GM18861 (cell line): Measurements from ENCODE around the gene AZGP1.
A peak's percentile ranks its signal among the peaks of the same experiment; 100 is the strongest.
"Not testable (repeated sequence)": the region's sequence is repeated elsewhere in the genome, so short reads cannot be mapped to it uniquely, and the experiment has no call there.

ENCODE experiments used
- ATAC-seq: cut with Tn5 transposase; IDR thresholded peaks from one replicate; pipeline ENCODE4 v1.9.1; 2021; ENCODE audit not compliant: unreplicated experiment

The AZGP1 gene

GRCh38 chr7:99975782-99976521 lies at the start of gene AZGP1:
TSS of gene AZGP1 (minus strand) at chr7:99976031. CDS start at chr7:99976020, 11 bp downstream.
- no peak for ATAC-seq

DNA sequence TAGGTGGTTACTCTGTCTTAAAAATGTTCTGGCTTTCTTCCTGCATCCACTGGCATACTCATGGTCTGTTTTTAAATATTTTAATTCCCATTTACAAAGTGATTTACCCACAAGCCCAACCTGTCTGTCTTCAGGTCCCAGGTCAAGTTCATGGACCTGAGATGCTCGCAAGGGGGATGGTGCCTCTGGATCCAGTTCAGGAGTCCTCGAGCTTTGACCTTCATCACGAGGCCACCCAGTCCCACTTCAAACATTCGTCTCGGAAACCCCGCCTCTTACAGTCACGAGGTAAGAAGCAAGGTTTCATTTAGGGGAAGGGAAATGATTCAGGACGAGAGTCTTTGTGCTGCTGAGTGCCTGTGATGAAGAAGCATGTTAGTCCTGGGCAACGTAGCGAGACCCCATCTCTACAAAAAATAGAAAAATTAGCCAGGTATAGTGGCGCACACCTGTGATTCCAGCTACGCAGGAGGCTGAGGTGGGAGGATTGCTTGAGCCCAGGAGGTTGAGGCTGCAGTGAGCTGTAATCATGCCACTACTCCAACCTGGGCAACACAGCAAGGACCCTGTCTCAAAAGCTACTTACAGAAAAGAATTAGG lies 48.3 kb upstream of the AZGP1 start:
- no peak for ATAC-seq

GRCh38 chr7:100023526-100023925 lies 47.7 kb upstream of the AZGP1 start:
- no peak for ATAC-seq

DNA sequence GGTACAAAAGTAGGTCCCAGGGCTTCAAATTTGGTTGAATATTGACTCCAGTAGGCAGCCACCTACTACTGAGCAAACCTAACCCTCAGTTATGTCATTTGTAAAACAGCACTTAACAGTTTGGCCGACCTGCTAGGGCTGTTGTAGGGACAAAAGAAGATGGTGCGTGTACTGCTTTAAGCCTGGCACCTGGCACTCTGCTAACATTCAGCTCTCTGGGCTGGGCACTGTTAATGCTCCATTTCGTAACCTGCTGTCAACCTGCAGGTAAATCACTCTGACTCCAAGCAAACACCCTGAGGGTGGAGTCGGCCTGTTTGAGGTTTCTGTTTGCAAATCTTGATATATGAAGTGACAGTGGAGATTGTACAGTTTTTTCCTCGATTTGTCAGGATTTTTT lies 46.8 kb upstream of the AZGP1 start:
- ATAC-seq = no peak

DNA sequence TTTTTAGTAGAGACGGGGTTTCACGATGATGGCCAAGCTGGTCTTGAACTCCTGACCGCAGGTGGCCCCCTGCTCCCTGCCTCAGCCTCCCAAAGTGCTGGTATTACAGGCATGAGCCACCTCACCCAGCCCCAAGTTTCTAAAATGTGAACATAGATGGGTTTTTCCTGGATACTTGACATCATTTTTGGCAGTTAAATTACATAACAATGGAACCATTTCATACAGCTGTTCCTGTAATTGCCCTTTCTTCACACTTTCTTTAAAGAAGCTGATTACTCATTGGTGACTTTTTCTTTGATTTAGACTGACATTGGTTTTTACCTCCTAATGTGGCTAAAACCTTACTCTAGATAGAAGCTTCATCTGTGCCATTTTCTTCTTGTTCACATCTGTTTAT lies 45.5 kb upstream of the AZGP1 start:
- no peak for ATAC-seq

DNA sequence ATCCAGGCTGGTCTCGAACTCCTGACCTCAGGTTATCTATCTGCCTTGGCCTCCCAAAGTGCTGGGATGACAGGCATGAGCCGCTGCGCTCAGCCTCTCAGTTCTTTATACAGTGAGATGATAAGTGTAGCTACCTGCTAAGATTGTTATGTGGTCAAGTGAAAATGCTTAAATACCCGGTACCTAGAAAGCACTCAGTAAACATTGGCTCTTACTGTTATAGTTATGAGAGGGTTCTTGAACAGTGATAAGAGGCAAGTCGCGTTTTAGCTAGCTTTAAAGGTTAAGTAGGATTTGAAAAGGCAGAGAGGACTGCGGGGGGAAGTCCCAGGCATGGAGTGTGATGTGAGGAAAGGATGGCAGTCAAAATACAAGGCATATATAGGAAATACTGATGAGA lies 44.1 kb upstream of the AZGP1 start:
- ATAC-seq = no peak

DNA sequence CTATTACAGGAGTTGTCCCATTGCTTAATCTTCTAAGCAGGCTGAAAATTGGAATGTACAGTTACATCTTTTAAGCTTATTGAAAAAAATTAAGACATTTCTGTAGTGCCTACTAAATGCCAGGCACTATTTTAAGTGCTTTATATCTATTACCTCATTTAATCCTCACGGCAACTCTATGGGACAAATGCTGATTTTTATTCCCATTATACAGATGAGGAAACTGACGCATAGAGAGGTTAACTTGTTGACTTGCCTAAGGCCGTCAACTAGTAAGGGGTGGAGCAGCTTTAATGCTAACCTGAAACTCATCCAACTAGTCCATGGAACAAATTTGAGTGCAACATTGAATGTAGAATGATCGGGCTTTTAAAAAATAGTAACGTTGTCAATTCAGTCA lies 42.0 kb upstream of the AZGP1 start:
- no peak for ATAC-seq

DNA sequence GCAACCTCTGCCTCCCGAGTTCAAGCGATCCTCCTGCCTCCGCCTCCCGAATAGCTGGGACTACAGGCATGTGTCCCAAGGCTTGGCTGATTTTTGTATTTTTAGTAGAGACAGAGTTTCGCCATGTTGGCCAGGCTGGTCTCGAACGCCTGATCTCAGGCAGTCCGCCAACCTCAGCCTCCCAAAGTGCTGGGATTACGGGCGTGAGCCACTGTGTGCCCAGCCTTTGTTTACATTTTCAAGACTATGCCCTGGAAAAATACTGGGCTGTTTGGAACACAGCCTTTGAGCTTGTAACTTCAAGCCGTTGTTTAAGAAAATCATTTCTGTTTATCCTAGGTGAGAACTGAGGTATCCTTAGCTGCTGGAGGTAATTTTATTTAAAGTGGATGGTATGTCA lies 41.5 kb upstream of the AZGP1 start:
- ATAC-seq = no peak

- no peak for ATAC-seq
These were observed 40.5 kb upstream of the AZGP1 start for GRCh38 chr7:100016215-100016901.

DNA sequence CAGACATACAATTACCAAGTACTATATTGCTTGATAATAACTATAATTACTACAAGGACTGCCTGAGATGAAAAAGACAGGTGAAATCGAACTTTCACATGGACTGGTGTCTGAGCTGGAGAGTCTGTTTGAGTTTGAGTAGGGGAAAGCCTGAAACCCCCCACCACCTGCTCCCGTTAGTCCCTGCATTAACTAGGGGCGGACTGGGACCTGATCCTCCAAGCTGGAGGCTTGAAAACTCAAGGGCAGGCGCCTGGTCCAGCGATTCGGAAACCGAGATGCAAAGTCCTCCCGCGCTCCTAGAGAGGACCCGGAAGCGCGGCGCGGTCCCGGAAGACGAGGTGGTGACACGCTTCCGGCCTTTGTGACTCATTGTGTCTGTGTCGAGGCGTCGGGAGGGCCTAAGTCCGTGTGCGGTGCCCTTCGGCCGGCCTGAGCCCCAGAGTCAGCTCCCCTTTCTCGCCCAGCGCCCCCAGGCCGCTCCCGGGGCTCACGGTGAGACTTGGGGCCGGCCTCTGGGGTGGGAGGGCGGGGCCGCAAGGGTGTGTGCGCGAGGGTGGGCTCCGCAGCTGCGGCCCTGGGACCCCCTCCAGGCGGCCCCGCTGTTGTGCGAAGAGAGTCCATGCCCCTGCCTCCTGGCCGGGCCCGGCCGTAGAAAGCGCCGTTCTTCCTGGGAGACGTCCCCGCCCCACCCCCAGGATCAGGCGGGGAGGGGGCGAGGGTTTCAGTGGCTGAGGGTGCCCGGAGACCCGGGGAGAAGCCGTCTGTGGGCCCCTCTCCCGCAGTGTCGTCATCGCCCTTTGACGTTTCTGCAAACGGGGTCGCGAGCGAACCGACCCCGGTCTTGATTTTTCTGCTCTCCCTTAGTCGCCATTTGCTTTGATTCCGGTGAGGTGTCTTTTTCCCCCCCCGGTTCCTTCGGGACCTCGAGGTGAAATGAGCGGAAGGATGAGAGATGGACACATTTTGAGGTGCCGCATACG lies 39.7 kb upstream of the AZGP1 start, which contains the start of gene ZKSCAN1:
Gene ZKSCAN1 (plus strand): TSS at position 365 of the 983 bp plus-strand sequence. CDS start 7,911 bp downstream, outside the sequence.
- ATAC-seq = peak; percentile 94

- no peak for ATAC-seq
These were observed 37.5 kb upstream of the AZGP1 start for GRCh38 chr7:100013328-100013676.

DNA sequence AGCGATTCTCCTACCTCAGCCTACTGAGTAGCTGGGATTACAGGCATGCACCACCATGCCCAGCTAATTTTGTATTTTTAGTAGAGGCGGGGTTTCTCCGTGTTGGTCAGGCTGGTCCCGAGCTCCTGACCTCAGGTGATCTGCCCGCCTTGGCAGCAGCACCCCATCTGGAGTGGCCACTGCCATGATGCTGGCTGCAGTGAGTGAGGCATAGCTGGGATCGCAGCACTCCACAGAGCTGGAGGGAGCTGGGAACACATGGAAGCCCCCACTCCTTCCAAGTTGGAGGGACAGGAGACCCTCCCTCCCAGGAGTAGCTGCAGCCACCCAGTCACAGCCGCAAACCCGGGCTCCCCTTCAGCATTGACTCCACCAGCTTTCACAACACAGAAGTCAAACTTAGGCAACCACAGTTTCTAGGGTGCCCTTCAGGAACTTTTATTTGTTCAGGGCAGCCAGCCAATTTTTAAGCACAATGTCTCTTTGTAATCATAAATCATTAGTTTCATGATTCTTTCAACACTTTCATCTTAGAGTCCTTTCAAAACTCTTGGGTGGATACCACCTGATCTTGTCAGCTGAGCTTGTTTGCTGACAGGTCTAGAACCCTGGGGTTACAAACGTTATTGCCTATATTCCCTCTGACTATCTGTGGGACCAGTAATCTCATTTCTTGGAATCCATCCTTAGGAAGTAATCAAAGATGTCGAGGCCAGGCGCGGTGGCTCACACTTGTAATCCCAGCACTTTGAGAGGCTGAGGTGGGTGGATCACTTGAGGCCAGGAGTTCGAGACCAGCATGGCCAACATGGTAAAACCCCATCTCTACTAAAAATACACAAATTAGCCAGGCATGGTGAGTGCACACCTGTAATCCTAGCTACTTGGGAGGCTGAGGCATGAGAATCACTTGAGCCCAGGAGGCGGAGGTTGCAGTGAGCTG lies 36.8 kb upstream of the AZGP1 start:
- ATAC-seq = not testable (repeated sequence)

GRCh38 chr7:100011516-100011915 lies 35.7 kb upstream of the AZGP1 start:
- no peak for ATAC-seq

- no peak for ATAC-seq
These were observed 35.1 kb upstream of the AZGP1 start for GRCh38 chr7:100010901-100011300.

GRCh38 chr7:100009952-100010351 lies 34.1 kb upstream of the AZGP1 start:
- ATAC-seq = not testable (repeated sequence)

GRCh38 chr7:100008525-100008924 lies 32.7 kb upstream of the AZGP1 start:
- no peak for ATAC-seq

- ATAC-seq = no peak
These were observed 32.1 kb upstream of the AZGP1 start for GRCh38 chr7:100007887-100008286.

- no peak for ATAC-seq
These were observed 28.2 kb upstream of the AZGP1 start for GRCh38 chr7:100003711-100004661.

DNA sequence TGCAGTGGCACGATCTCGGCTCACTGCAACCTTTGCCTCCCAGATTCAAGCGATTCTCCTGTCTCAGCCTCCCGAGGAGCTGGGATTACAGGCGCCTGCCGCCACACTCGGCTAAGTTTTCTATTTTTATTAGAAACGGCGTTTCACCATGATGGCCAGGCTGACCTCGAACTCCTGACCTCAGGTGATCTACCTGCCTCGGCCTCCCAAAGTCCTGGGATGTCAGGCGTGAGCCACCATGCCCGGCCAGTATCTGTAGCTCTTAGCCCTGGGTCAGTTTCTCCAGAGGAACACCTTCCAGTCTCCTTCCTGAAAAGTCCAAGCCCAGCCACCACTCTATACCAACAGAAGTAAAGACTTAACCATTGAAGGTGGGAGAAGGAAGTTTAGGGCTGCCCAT lies 24.4 kb upstream of the AZGP1 start:
- ATAC-seq = no peak
